ENCODE data around the gene CIT.

Gene CIT

GRCh38 chr12:119748497-119748896 is 128.6 kb downstream of the CIT start:
- no peak for DNase-seq

DNA sequence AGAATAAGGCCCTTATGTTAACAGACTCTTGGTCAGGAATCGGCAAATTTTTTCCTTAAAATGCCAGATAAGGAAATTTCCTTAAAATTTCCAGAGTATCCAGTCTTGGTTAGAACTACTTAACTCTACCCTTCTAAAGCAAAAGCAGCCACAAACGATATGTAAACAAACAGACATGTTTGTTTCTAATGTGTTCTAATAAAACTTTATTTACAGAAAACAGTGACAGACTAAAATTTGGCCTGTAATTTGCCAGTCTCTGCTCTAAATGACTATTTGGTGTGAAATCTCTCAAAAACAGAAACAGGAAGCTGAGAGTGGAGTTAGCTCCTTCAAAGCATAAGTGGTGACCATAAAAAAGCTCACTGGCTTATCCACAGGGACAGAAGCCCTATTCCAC is 131.0 kb downstream of the CIT start:
- no peak for DNase-seq

GRCh38 chr12:119744900-119745606 is 132.1 kb downstream of the CIT start:
- DNase-seq, result no peak

DNA sequence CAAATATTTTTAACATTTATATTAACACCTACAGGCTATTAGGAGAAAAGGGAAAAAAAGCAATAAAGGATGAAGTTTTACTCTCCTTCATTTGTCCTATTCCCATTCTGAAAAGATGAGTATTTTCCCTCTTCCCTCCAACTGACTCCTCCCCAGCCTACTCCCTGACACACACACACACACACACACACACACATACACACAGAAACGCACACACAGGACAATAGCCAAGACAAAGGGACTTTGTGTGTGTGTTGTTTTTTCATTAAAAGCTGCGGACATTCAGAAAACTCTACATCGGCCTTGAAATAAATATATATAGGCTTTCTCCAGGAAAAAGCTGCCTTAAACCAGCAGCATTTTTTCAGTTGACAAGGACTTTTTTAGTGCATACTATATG is 134.4 kb downstream of the CIT start:
- peak in 10 of 58 donors; percentile 4 to 67 (median 19) for DNase-seq

GRCh38 chr12:119740830-119741229 is 136.3 kb downstream of the CIT start:
- no peak for DNase-seq

- no peak for DNase-seq
These were observed 142.0 kb downstream of the CIT start for GRCh38 chr12:119735079-119735478.

DNA sequence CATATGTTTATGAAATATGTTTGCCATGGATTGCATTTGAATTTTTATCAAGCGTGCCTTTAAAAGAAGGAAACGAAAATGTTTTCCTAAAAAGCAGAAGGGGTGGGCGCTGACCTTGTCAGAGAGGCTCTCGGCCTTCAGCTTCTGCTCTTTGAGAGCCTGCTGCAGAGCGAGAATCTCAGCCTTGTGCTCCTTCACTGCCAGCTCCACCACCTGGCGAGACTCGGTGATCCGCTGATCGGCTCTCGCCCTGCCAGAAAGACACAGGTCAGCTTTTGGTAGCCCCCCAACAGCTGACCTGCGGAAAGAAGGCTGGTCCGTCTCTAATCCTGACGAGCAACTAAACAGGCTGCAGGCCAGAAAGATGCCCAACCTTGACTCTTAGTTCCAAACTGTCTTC is 146.7 kb downstream of the CIT start:
- DNase-seq, result peak in 2 of 58 donors; percentile 4 to 14

- DNase-seq, result no peak
These were observed 147.2 kb downstream of the CIT start for GRCh38 chr12:119729871-119730270.

- DNase-seq, result peak in 1 of 58 donors; percentile 76
These were observed 148.7 kb downstream of the CIT start for GRCh38 chr12:119728444-119728745.

DNA sequence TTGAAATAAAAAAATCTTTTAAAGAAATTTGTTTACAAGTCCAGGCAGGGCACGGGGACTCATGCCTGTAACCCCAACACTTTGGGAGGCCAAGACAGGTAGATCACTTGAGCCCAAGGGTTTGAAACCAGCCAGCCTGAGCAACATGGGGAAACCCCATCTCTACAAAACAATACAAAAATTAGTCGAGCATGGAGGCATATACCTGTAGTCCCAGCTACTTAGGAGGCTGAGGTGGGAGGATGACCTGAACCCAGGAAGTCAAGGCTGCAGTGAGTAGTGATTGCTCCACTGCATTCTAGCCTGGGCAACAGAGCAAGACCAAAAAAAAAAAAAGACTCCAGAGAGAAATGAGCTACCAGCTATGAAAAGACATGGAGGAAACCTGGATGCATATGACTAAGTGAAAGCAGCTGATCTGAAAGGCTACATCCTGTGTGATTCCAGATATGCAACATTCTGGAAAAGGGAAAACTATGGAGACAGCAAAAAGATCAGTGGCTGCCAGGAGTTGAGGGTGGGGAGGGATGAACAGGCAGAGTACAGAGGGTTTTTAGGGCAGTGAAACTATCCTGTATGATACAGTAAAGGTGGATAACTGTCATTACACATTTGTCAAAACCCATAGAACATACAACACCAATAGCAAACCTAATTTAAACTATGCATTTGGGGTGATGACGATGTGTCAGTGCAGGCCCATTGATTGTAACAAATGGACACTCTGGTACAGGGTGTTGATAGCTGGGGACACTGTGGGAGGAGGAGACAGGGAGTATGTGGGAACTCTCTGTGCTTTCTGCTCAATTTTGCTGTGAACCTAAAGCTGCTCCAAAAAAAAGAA is 149.3 kb downstream of the CIT start:
- peak in 9 of 58 donors; percentile 12 to 76 (median 34) for DNase-seq

DNA sequence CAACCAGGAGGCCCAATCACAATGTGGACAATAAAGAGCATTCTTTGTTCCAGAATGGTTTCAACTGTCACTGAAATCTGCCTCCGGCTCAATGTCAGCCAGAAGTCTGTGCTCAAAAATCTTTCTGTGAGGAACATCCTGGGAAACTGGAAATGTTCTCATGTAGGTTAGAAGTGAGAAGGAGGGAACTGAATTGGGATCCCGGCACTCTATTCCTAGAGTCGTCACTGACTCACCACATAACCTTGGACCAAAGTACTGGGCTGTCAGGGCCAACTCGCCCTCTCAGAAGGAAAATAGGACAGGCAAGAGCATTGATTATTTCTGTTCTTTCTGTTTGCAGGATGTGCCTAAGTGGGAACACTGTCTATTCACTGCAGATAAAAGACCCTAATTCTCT is 151.6 kb downstream of the CIT start:
- DNase-seq, result peak in 8 of 58 donors; percentile 7 to 59 (median 32)

GRCh38 chr12:119721306-119721705 is 155.8 kb downstream of the CIT start:
- peak in 11 of 58 donors; percentile 11 to 75 (median 31) for DNase-seq

DNA sequence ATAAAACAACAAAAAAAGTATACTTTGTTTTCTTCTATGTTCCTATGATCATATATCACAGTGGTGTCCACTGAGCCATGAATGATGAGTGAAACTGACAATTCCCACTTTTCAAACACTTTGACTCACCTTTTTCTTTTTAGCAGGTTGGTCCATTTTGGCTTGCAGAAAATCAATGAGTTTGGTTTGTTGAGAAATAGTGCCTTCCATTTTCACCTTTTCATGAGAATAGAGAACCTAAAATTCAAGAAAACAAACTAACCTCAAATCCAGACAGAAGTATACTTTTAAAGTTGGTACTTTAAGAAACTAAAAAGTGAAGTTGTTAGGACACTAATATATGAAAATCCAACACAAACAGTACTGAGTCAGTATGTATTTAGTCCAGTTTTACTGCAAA is 156.8 kb downstream of the CIT start:
- DNase-seq, result no peak

DNA sequence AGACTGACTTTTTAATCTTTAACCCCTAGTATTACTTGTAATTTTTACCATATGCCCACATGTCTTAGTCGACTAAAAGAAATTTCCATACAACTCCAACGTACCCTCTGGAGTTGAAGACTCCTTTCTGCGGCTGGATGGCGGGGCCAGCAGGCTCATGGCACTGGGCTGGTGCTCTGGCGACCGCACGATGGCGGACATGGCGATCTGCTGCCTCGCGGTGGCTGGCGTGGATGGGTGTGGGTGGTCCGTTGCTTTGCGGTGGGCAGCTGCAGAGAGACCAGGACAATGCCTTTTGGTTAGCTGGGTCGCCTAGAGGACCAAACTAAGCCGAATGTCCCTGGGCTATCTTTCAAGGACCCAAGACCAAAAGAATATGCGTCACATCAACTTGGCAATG is 159.0 kb downstream of the CIT start:
- DNase-seq, result no peak

- DNase-seq, result no peak
These were observed 161.9 kb downstream of the CIT start for GRCh38 chr12:119715268-119715620.

DNA sequence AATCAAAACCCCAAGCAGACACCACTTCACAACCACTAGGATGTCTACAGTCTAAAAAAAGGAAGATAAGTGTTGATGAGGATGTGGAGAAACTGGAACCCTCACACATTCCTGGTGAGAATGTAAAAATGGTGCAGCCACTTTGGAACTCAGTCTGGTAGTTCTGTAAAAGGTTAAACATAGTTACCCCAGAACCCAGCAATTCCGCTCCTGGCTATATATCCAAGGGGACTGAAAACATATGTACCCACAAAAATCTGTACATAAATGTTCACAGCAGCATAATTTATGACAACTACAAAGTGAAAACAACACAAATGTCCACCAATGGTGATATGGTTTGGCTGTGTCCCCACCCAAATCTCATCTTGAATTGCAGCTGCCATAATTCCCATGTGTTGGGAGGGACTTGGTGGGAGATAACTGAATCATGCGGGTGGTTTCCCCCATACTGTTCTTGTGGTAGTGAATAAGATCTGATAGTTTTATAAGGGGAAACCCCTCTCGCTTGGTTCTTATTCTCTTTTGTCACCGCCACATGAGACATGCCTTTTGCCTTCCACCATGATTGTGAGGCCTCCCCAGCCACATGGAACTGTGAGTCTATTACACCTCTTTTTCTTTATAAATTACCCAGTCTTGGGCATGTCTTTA is 162.4 kb downstream of the CIT start:
- DNase-seq, result no peak

GRCh38 chr12:119713551-119714031 is 163.5 kb downstream of the CIT start:
- peak in 3 of 58 donors; percentile 11 to 45 (median 42) for DNase-seq

GRCh38 chr12:119712721-119713120 is 164.4 kb downstream of the CIT start:
- no peak for DNase-seq

GRCh38 chr12:119711693-119712092 is 165.4 kb downstream of the CIT start:
- DNase-seq, result no peak

DNA sequence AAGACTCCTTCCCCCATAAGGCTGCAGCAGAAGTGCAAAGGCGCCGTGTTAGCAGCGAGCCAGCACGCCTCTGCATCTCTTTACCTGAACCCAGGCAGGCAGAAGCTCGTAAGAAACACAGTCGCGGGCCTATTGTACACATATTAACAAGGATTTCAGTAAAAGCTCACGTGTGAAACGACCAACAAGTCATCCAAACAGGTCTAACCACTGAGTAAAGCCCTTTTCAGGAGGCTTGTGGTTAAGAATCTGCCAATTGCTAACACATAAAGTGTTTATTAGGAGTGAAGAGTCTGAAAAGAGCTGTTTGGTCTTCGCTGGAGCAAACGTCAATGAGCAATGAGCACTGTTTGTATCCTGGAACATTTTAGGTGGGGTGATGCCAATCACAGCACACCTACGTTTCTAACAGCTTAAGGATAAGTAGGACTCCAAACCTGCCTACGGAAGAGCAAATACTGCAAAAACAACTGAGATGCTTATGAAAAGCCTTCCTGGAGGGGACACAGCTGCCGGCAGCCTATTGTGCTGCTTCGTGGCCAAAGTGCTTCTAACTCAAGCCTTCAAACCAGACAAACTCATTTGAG is 166.1 kb downstream of the CIT start:
- DNase-seq, result peak in 9 of 58 donors; percentile 8 to 61 (median 29)

DNA sequence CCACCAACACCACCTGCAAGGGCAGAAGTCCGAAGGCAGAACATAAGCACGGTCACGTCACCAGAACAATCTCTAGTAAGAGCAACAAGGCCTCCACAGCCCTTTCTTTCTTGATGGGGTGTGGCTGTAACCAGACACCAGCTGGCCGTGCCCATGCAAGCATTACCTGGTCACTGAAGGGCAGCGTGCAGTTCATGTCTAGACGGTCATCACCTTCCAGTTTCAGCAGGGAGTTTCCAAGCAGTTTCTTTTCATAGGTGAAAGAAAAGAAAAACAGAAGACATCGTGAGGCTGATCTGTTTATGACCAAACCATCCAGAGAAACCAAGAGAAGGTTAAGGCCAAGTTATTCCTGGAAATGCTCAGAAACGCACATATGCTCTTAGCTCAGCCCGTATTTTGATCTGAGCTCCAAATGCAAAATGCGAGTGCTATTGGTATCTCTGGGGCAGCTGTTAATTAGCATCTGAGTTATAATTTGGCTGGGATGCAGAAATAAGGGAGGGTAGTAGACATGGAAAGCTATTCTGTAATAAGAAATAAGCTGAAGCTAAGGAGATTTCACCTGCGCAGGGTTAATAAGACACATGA is 166.7 kb downstream of the CIT start:
- peak in 1 of 58 donors; percentile 16 for DNase-seq
